Measurements from ENCODE around the gene PLAU. TPM values are rescaled to one million over a fixed set of nuclear protein-coding genes. Genes with fewer than 3 reads are reported as not detected.
A peak's percentile ranks its signal among the peaks of the same experiment; 100 is the strongest.

Gene PLAU
- total RNA-seq, 6 donors from 2014 or later = 8.2 to 38.8 (median 12.4) TPM

GRCh38 chr10:73935895-73936294, 25.0 kb downstream of the PLAU start:
- 93 to 96% methylated on average over 3 of the region's 3 CpGs for WGBS, 2 donors
- no peak overlapping the region for H3K4me3 ChIP-seq
- TF ChIP-seq CTCF (IDR thresholded peaks at IDR 0.05) = no peak
- no peak for TF ChIP-seq POLR2AphosphoS5 (IDR thresholded peaks at IDR 0.05)
- no peak for TF ChIP-seq EP300 (IDR thresholded peaks at IDR 0.05)
- no peak for TF ChIP-seq POLR2A (IDR thresholded peaks at IDR 0.05)
- DNase-seq (no peak), ATAC-seq (ENCODE audit: low FRiP score in 2 of 2) (no peak)
- H3K27me3 ChIP-seq = no peaks in the 10 kb centered on the region
- no peak overlapping the region for H3K27ac ChIP-seq
- no peaks in the 10 kb centered on the region for H3K9me3 ChIP-seq
- peaks cover 15 to 26% (median 19%) of the 10 kb centered on the region in 4 donors for H3K4me1 ChIP-seq
- no peaks in the 10 kb centered on the region for H3K36me3 ChIP-seq

GRCh38 chr10:73937333-73938043, 26.6 kb downstream of the PLAU start:
- DNase-seq (no peak), ATAC-seq (ENCODE audit: low FRiP score in 2 of 2) (peak in 1 of 2 donors; percentile 49)
- Histone ChIP-seq H3K27me3 (no peaks in the 10 kb centered on the region), H3K4me1 (peaks cover 14 to 26% (median 22%) of the 10 kb centered on the region in 4 donors), H3K27ac (peak overlapping the region in 3 of 4 donors; percentile 28 to 61 (median 35)), H3K9me3 (no peaks in the 10 kb centered on the region), H3K36me3 (no peaks in the 10 kb centered on the region), H3K4me3 (no peak overlapping the region)
- WGBS, 2 donors = 61 to 79% methylated on average over 5 of the region's 5 CpGs
- TF ChIP-seq POLR2AphosphoS5 (IDR thresholded peaks at IDR 0.05) (no peak), CTCF (IDR thresholded peaks at IDR 0.05) (no peak), POLR2A (IDR thresholded peaks at IDR 0.05) (no peak), EP300 (IDR thresholded peaks at IDR 0.05) (no peak)

- Histone ChIP-seq H3K27ac (peak overlapping the region in 2 of 4 donors; percentile 62 to 64), H3K9me3 (no peaks in the 10 kb centered on the region), H3K27me3 (no peaks in the 10 kb centered on the region), H3K36me3 (no peaks in the 10 kb centered on the region), H3K4me3 (peak overlapping the region in 2 of 4 donors; percentile 27 to 28), H3K4me1 (peaks cover 14 to 26% (median 21%) of the 10 kb centered on the region in 4 donors)
- whole genome bisulfite sequencing, 2 donors = 7 to 11% methylated on average over 11 to 28 of the region's 28 CpGs
- peak; percentile 95 to 98 for ATAC-seq (ENCODE audit: low FRiP score in 2 of 2)
- DNase-seq = peak; percentile 90 to 97
- TF ChIP-seq POLR2AphosphoS5 (IDR thresholded peaks at IDR 0.05) (peak in 1 of 2 donors; percentile 17), CTCF (IDR thresholded peaks at IDR 0.05) (peak; percentile 92 to 99 (median 94)), EP300 (IDR thresholded peaks at IDR 0.05) (no peak)
These were observed 29.8 kb downstream of the PLAU start for GRCh38 chr10:73940634-73941221.

DNA sequence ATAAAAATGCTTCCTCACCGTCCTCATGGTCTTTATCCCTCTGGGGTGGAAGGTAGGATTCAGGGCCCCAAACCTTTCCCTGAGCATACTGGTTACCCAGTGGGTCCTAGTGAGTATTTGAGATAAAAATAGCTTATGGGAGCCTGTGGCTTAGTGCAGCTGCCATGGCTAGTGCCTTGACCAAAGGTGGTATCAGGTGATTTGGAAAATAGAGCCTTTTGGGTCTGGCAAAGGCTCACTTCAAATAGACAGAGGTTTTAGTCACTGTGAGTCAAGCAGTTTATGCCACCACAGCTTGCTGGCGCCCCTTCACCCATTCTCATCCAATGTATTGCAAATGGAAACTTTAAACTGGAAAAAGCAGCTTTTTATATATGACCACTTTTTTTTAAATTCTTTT, 30.4 kb downstream of the PLAU start:
- peaks cover 14 to 26% (median 21%) of the 10 kb centered on the region in 4 donors for H3K4me1 ChIP-seq
- H3K4me3 ChIP-seq = no peak overlapping the region
- H3K27me3 ChIP-seq = no peaks in the 10 kb centered on the region
- no peak overlapping the region for H3K27ac ChIP-seq
- ATAC-seq (ENCODE audit: low FRiP score in 2 of 2) (no peak), DNase-seq (no peak)
- no peaks in the 10 kb centered on the region for H3K9me3 ChIP-seq
- WGBS, 2 donors = 100% methylated on average over 1 to 2 of the region's 2 CpGs
- no peaks in the 10 kb centered on the region for H3K36me3 ChIP-seq
- TF ChIP-seq POLR2AphosphoS5 (IDR thresholded peaks at IDR 0.05) = no peak
- TF ChIP-seq POLR2A (IDR thresholded peaks at IDR 0.05) = no peak
- no peak for TF ChIP-seq CTCF (IDR thresholded peaks at IDR 0.05)
- no peak for TF ChIP-seq EP300 (IDR thresholded peaks at IDR 0.05)

Data from upper lobe of left lung (tissue), 6 donors.